ENCODE measurements around the gene TOMT. TPM values are rescaled to one million over a fixed set of nuclear protein-coding genes. Genes with fewer than 3 reads are reported as not detected.
A peak's percentile ranks its signal among the peaks of the same experiment; 100 is the strongest.

The TOMT gene
- total RNA-seq, 2 donors from 2014 or later = not detected

DNA sequence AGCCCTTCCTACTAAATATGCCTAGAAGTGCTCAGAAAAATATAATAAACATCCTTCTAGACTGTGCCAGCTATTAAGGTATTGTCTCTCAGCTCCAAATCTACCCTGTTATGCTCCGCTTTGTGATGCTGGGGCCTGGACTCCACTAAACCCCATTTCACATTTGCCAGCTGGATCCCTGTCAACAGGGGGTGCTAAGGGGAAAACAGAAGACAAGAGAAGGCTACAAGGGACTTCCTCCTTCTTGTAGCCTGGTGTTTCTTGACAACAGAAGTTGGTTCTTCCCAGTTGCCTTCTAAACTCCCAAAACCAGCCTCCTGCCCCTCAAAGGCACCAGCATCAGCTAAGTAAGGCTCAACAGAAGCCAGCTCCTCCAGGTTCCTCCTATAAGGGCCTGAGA is 30.6 kb upstream of the TOMT start:
- Histone ChIP-seq H3K27me3 (replicated peaks; ENCODE audit: insufficient read depth) (no peaks in the 10 kb centered on the region), H3K36me3 (no peaks in the 10 kb centered on the region), H3K4me1 (ENCODE audit: control insufficient read depth in 1 of 2, low read depth in 2 of 2) (peaks cover 25 to 37% of the 10 kb centered on the region in 2 donors), H3K27ac (no peak overlapping the region), H3K4me3 (no peak overlapping the region), H3K9me3 (no peaks in the 10 kb centered on the region)
- TF ChIP-seq, protein P1, sequence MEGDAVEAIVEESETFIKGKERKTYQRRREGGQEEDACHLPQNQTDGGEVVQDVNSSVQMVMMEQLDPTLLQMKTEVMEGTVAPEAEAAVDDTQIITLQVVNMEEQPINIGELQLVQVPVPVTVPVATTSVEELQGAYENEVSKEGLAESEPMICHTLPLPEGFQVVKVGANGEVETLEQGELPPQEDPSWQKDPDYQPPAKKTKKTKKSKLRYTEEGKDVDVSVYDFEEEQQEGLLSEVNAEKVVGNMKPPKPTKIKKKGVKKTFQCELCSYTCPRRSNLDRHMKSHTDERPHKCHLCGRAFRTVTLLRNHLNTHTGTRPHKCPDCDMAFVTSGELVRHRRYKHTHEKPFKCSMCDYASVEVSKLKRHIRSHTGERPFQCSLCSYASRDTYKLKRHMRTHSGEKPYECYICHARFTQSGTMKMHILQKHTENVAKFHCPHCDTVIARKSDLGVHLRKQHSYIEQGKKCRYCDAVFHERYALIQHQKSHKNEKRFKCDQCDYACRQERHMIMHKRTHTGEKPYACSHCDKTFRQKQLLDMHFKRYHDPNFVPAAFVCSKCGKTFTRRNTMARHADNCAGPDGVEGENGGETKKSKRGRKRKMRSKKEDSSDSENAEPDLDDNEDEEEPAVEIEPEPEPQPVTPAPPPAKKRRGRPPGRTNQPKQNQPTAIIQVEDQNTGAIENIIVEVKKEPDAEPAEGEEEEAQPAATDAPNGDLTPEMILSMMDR (IDR thresholded peaks at IDR 0.05) = no peak
- DNase-seq (ENCODE audit: low spot score) (no peak), ATAC-seq (ENCODE audit: insufficient number of reproducible peaks, low FRiP score, low read depth) (no peak)

GRCh38 chr11:72075756-72076155 is 30.0 kb upstream of the TOMT start:
- TF ChIP-seq, protein P1 (IDR thresholded peaks at IDR 0.05) = no peak
- Histone ChIP-seq H3K27ac (no peak overlapping the region), H3K4me3 (no peak overlapping the region), H3K4me1 (ENCODE audit: control insufficient read depth in 1 of 2, low read depth in 2 of 2) (peaks cover 21 to 30% of the 10 kb centered on the region in 2 donors), H3K9me3 (no peaks in the 10 kb centered on the region), H3K27me3 (replicated peaks; ENCODE audit: insufficient read depth) (no peaks in the 10 kb centered on the region), H3K36me3 (no peaks in the 10 kb centered on the region)
- DNase-seq (ENCODE audit: low spot score) (no peak), ATAC-seq (ENCODE audit: insufficient number of reproducible peaks, low FRiP score, low read depth) (no peak)

GRCh38 chr11:72078477-72078876 is 27.2 kb upstream of the TOMT start:
- ATAC-seq (ENCODE audit: insufficient number of reproducible peaks, low FRiP score, low read depth) (no peak), DNase-seq (ENCODE audit: low spot score) (no peak)
- Histone ChIP-seq H3K4me3 (no peak overlapping the region), H3K27ac (peak overlapping the region; percentile 87 to 92), H3K4me1 (ENCODE audit: control insufficient read depth in 1 of 2, low read depth in 2 of 2) (peaks cover 17 to 27% of the 10 kb centered on the region in 2 donors), H3K36me3 (no peaks in the 10 kb centered on the region), H3K9me3 (no peaks in the 10 kb centered on the region), H3K27me3 (replicated peaks; ENCODE audit: insufficient read depth) (no peaks in the 10 kb centered on the region)
- TF ChIP-seq, protein P1 (IDR thresholded peaks at IDR 0.05) = no peak

DNA sequence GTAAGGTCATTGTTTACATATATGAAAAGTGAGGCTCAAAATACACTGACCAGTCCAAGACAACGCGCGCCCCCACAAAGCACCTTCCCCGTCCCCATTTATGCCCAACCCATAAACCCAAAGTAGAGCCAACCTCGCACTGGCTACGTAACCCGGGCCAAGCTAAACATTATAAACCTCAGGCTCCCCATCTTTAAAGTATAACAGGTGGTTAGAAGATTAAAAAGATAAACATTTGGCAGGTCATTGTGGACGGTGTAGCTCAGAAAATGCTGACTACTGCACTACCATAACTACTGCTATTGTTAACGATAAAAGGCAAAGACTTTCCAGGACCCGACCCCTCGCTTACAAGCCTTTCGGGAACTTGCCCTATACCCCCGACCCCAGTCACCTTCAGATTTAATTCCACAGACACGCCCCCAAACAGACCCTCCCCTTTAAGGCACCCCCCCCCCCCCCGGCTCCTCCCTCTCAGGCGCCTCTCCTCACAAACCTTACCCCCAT is 25.9 kb upstream of the TOMT start:
- peak overlapping the region; percentile 84 for H3K4me3 ChIP-seq
- TF ChIP-seq, protein P1 (IDR thresholded peaks at IDR 0.05) = no peak
- DNase-seq (ENCODE audit: low spot score) (no peak), ATAC-seq (ENCODE audit: insufficient number of reproducible peaks, low FRiP score, low read depth) (no peak)
- H3K9me3 ChIP-seq = no peaks in the 10 kb centered on the region
- no peaks in the 10 kb centered on the region for H3K27me3 ChIP-seq (replicated peaks; ENCODE audit: insufficient read depth)
- no peaks in the 10 kb centered on the region for H3K36me3 ChIP-seq
- H3K4me1 ChIP-seq (ENCODE audit: control insufficient read depth in 1 of 2, low read depth in 2 of 2) = peaks cover 17 to 27% of the 10 kb centered on the region in 2 donors
- H3K27ac ChIP-seq = peak overlapping the region; percentile 87 to 92

GRCh38 chr11:72080326-72081183 is 25.2 kb upstream of the TOMT start, which contains the start of the genes LRRC51 and NUMA1:
Gene LRRC51, plus strand, starts transcription at chr11:72080850. Its CDS starts 8,234 bp downstream, at chr11:72089084.
Gene NUMA1, minus strand, starts transcription at chr11:72080542. Its CDS starts 44,599 bp downstream, at chr11:72035943.
- TF ChIP-seq, protein P1 (IDR thresholded peaks at IDR 0.05) = no peak
- Histone ChIP-seq H3K27ac (peak within 1 kb of the TSS; percentile 87 to 92), H3K4me3 (peak within 1 kb of the TSS; percentile 84), H3K36me3 (no peaks in the 10 kb centered on the region), H3K9me3 (no peaks in the 10 kb centered on the region), H3K4me1 (ENCODE audit: control insufficient read depth in 1 of 2, low read depth in 2 of 2) (peaks cover 17 to 27% of the 10 kb centered on the region in 2 donors), H3K27me3 (replicated peaks; ENCODE audit: insufficient read depth) (no peaks in the 10 kb centered on the region)
- DNase-seq (ENCODE audit: low spot score) (peak; percentile 100), ATAC-seq (ENCODE audit: insufficient number of reproducible peaks, low FRiP score, low read depth) (peak; percentile 99)

All from thoracic aorta (tissue), 2 donors.